H1 (cell line): ENCODE data around the gene RASEF. TPM values are rescaled to one million over a fixed set of nuclear protein-coding genes. Genes with fewer than 3 reads are reported as not detected.

Experiments
- ASH2L ChIP-seq: fragments of 200-600, 300-600 bp; sonication (generic); IDR thresholded peaks from one replicate; pipeline ENCODE4 v1.7.1; 2017; ENCODE audit warnings: low read length
- BRCA1 ChIP-seq: IDR thresholded peaks from 2 replicates; pipeline ENCODE4 v1.6.1; 2012; ENCODE audit warnings: low read depth, low read length, improper control_type of control experiment
- E2F6 ChIP-seq: IDR thresholded peaks from 2 replicates; pipeline ENCODE4 v1.6.1; 2012; ENCODE audit warnings: inconsistent platforms
- FOSL1 ChIP-seq: IDR thresholded peaks from 2 replicates; pipeline ENCODE4 v1.6.1; 2011; ENCODE audit warnings: mild to moderate bottlenecking, low read depth, low read length, moderate library complexity; ENCODE audit not compliant: insufficient read depth
- GABPA ChIP-seq: IDR thresholded peaks from 2 replicates; pipeline ENCODE4 v1.6.1; 2011; ENCODE audit warnings: mild to moderate bottlenecking, low read length, moderate library complexity, borderline replicate concordance; ENCODE audit not compliant: insufficient read depth
- HDAC2 ChIP-seq, 2 experiments: fragments of 300-600 bp in 1 of 2; sonication (generic) in 1 of 2; IDR thresholded peaks; 2 replicates each; pipeline ENCODE4 v1.6.1; 2011 to 2012; ENCODE audit warnings: low read depth in 2 of 2, low read length in 2 of 2, mild to moderate bottlenecking in 2 of 2, moderate library complexity in 2 of 2, borderline replicate concordance in 1 of 2, inconsistent platforms in 1 of 2
- JUND ChIP-seq: IDR thresholded peaks from 2 replicates; pipeline ENCODE4 v1.6.1; 2011; ENCODE audit warnings: mild to moderate bottlenecking, improper control_type of control experiment, low read length
- KDM4A ChIP-seq: IDR thresholded peaks from one replicate; pipeline ENCODE4 v1.7.1; 2012; ENCODE audit warnings: low read depth, mild to moderate bottlenecking, moderate library complexity, low read length, inconsistent platforms; ENCODE audit not compliant: severe bottlenecking
- PHF8 ChIP-seq: fragments of 200-600 bp; sonication (generic); conservative IDR thresholded peaks from 2 replicates; pipeline ENCODE4 v1.7.1; 2012; ENCODE audit warnings: low read depth, mild to moderate bottlenecking, inconsistent platforms, low read length, moderate library complexity
- RAD21 ChIP-seq, 2 experiments: IDR thresholded peaks in 1 of 2; conservative IDR thresholded peaks in 1 of 2; 2 replicates each; pipeline ENCODE4 v1.6.1; 2011; ENCODE audit warnings: low read depth in 2 of 2, low read length in 2 of 2, improper control_type of control experiment in 1 of 2, inconsistent platforms in 1 of 2, mild to moderate bottlenecking in 1 of 2, moderate library complexity in 1 of 2
- RBBP5 ChIP-seq: IDR thresholded peaks from 2 replicates; pipeline ENCODE4 v1.7.1; 2012; ENCODE audit warnings: low read depth, mild to moderate bottlenecking, inconsistent platforms, low read length, moderate library complexity, borderline replicate concordance
- TAF1 ChIP-seq: IDR thresholded peaks from 2 replicates; pipeline ENCODE4 v1.6.1; 2011; ENCODE audit warnings: mild to moderate bottlenecking, low read depth, low read length
- TBP ChIP-seq: IDR thresholded peaks from 2 replicates; pipeline ENCODE4 v1.6.1; 2011; ENCODE audit warnings: low read depth, low read length, improper control_type of control experiment
- YY1 ChIP-seq: IDR thresholded peaks from 2 replicates; pipeline ENCODE4 v1.6.1; 2011; ENCODE audit warnings: low read depth, mild to moderate bottlenecking, low read length
- polyA plus RNA-seq, 7 experiments: library from polyadenylated mRNA; depleted of rRNA in 3 of 7; stranded (reverse) in 5 of 7; unstranded in 2 of 7; fragments of >200 nt in 5 of 7; fragments of 200-250 nt in 2 of 7; gene quantifications; 1 replicate in 5 of 7; 2 replicates in 1 of 7; 4 replicates in 1 of 7; pipeline versions ENCODE4 v1.2.1 to v1.2.3, GENCODE V29; 2011 to 2013; ENCODE audit warnings: missing spikeins in 2 of 7, mixed read lengths in 2 of 7
- total RNA-seq: library from RNA; stranded (reverse); fragmentation: NEBNext Ultra II Directional; extraction: Animal tissue kit (Norgen Biotek cat#: 25700); gene quantifications from 2 replicates; pipeline ENCODE4 v1.2.1, GENCODE V29; 2021
- TF ChIP-seq, protein P1 (sequence below): IDR thresholded peaks from 2 replicates; pipeline ENCODE4 v1.6.1; 2012; ENCODE audit warnings: inconsistent platforms

RASEF gene
- total and polyA plus RNA-seq, 2 of the 8 experiments (the other 6 are each of a cell fraction or from before 2014, with no cell fraction given): 1.1 to 4.6 TPM

DNA sequence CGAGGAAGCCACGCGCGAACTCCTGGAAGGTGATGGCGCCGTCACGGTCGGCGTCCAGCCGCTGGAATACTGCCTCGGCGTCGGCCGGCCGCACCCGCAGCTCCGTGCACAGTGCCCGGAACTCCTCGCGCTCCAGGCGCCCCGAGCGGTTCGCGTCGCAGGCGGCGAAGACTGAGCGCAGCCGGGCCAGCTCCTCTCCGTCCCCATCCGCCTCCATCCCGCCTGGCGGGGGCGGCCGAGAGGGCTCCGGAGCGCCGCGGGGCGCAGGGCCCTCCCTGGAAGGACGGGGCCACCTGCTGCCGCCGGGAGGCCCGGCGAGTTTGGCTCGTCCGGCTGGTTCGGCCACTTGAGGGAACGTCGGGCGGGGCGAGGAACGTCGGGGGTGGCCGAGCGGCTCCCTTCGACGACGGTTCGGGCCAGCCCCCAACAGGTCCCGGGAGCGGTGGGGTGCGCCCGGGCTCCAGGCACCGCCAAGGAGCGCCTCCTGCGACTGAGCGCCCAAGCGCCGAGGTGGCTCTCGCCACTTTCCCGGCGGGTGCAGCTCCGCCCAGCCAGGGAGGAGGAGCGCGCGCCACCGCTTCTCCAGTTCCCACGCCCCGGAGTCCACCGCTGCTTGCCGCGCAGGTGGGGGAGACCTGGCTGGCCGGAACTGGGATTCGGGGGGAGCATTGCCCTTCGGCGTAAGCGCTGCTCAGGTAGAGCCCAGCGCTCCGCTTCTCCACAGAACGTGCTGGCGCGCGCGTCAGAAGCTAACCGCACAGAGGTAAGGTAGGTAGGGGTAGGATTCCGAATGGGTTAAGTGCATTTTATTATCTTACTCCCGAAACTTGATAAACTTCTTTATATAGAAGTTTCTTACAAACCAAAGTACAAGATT is at the start of gene RASEF (continued):
- TF ChIP-seq E2F6 (peak; percentile 66), YY1 (0 out of 2 replicates have a peak, but pooled peaks have one; percentile 31), RBBP5 (peak; percentile 94; the same call in 1 of the 2 replicates), GABPA (no peak), FOSL1 (no peak), BRCA1 (no peak), HDAC2 (IDR thresholded peaks at IDR 0.05; ENCODE audit: borderline replicate concordance in 1 of 2, low read depth in 2 of 2, low read length in 2 of 2) (0 out of 4 replicates have a peak, but pooled peaks of 1 of the 2 experiments have one; percentile 65), KDM4A (peak; percentile 98), TBP (peak; percentile 11; the same call in 1 of the 2 replicates), RAD21 (IDR thresholded peaks at IDR 0.05 in 1 of 2, conservative IDR thresholded peaks at IDR 0.05 in 1 of 2; ENCODE audit: low read depth in 2 of 2, low read length in 2 of 2) (peak; percentile 4 to 6; a peak in 1 of 4 replicates), JUND (no peak), TAF1 (peak; percentile 52), PHF8 (peak; percentile 51; the same call in 1 of the 2 replicates), ASH2L (peak; percentile 86)
- TF ChIP-seq, protein P1, sequence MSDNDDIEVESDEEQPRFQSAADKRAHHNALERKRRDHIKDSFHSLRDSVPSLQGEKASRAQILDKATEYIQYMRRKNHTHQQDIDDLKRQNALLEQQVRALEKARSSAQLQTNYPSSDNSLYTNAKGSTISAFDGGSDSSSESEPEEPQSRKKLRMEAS: peak; percentile 30
